Measurements from ENCODE around the gene MRPS6. TPM values are rescaled to one million over a fixed set of nuclear protein-coding genes. Genes with fewer than 3 reads are reported as not detected.

Gene MRPS6
- total and polyA plus RNA-seq, 10 of the 15 experiments (the other 5 are each of a cell fraction or from before 2014, with no cell fraction given), result 32.5 to 232 (median 90.3) TPM

DNA sequence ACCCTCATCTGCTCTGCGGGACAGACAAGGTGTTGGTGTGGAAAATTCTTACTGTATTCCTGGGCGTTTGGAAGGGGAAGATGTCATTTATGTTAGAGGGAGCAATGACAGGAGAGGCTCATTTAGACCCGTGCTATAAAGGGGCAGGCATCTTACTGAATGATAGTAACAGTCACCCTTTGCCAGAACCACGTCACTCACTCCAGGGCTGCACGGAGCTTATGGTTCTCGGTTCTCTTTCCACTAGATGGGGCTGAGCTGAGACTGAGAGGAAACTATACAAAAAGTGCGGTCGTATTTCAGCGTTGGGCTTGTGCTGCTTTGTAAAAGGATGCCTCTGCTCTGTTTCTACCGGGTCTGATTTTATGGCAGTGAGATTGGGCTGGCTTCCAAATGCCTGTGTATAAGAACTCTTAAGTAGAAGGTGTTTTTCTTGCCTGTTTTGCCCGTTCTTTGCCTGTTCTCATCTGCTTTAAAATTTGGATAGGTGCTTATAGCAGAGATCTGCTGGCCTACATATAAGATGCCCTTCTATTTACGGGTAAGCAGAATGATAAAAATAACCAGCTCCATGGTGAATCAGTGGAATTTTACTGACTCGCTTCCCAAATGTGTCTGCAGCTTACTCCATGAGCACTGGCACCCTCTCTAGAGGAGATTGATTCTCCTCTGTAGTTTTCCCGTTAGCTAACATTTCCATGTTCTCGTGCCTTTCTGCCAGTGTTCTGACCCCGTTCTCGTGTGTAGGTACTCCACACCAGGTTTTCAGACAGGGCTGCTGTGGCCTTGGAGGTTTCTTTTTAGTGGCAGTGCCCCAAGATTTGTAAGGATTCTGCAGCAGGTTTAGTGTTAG lies 55.9 kb downstream of the MRPS6 start:
- POLR2A ChIA-PET, result interaction anchor here (1.7 kb wide), 1 partner anchor 12 kb away, joined by 4 read pairs; no protein-coding TSS in a partner anchor
- Histone ChIP-seq H3K27ac (ENCODE audit: control insufficient read depth, insufficient read depth) (no peak overlapping the region), H3K4me3 (no peak overlapping the region), H3K36me3 (ENCODE audit: control insufficient read depth in 2 of 2, insufficient read depth in 2 of 2, low read length in 1 of 2) (peaks cover 7 to 41% of the 10 kb centered on the region in 2 experiments), H3K9me3 (replicated peaks; ENCODE audit: control insufficient read depth, insufficient read depth, low read length) (no peaks in the 10 kb centered on the region), H3K79me2 (ENCODE audit: control insufficient read depth, insufficient read depth, low read length) (no peaks in the 10 kb centered on the region; the same call in none of the 2 replicates), H3K4me2 (ENCODE audit: control insufficient read depth, insufficient read depth) (no peak overlapping the region), H3K27me3 (replicated peaks in 1 of 2; ENCODE audit: control insufficient read depth in 2 of 2, insufficient read depth in 2 of 2, low read length in 1 of 2) (no peaks in the 10 kb centered on the region), H3K9ac (ENCODE audit: control insufficient read depth, insufficient read depth, low read length) (no peak overlapping the region), H4K20me1 (ENCODE audit: control insufficient read depth, insufficient read depth) (no peaks in the 10 kb centered on the region; the same call in 1 of the 2 replicates), H3K4me1 (ENCODE audit: control insufficient read depth, insufficient read depth, low read length) (no peaks in the 10 kb centered on the region), H2AFZ (ENCODE audit: control insufficient read depth, low read depth, low read length) (no peak overlapping the region)
- SMC1A ChIA-PET (ENCODE audit: uncharacterized antibody, unreplicated experiment), result interaction anchor here (0.9 to 3.2 kb wide), 6 partner anchors 9 to 205 kb away, joined by 3 to 13 read pairs (median 4); no protein-coding TSS in a partner anchor
- FAIRE-seq (no peak), ATAC-seq (0 out of 3 replicates have a peak, but pooled peaks have one; percentile 19), DNase-seq (ENCODE audit: low read depth, low spot score) (no peak)
- in situ Hi-C loops (cut with MboI) (no loop called here), intact Hi-C loops (cut with micrococcal nuclease; ENCODE audit: unreplicated experiment) (no loop called here)
- no TSS peak for BruUV-seq (replicated peaks)
- WGBS (ENCODE audit: insufficient coverage, insufficient replicate concordance, low lambda C conversion rate, missing lambda C conversion rate), result 87% methylated on average over 17 of the region's 17 CpGs
- TF ChIP-seq ASH2L (IDR thresholded peaks at IDR 0.05; ENCODE audit: borderline replicate concordance, low read depth), result no peak
- TF ChIP-seq TCF7 (IDR thresholded peaks at IDR 0.05; ENCODE audit: borderline replicate concordance), result no peak
- TF ChIP-seq ZNF622 (IDR thresholded peaks at IDR 0.05), result no peak
- no peak for TF ChIP-seq MTA2 (IDR thresholded peaks at IDR 0.05; ENCODE audit: low read depth)
- no peak for TF ChIP-seq SREBF1 (IDR thresholded peaks at IDR 0.05; ENCODE audit: low read length)
- no peak for TF ChIP-seq FOXK2 (IDR thresholded peaks at IDR 0.05)
- TF ChIP-seq, protein P1, sequence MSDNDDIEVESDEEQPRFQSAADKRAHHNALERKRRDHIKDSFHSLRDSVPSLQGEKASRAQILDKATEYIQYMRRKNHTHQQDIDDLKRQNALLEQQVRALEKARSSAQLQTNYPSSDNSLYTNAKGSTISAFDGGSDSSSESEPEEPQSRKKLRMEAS (IDR thresholded peaks at IDR 0.05; ENCODE audit: low read depth, low read length), result no peak
- TF ChIP-seq, protein P2, sequence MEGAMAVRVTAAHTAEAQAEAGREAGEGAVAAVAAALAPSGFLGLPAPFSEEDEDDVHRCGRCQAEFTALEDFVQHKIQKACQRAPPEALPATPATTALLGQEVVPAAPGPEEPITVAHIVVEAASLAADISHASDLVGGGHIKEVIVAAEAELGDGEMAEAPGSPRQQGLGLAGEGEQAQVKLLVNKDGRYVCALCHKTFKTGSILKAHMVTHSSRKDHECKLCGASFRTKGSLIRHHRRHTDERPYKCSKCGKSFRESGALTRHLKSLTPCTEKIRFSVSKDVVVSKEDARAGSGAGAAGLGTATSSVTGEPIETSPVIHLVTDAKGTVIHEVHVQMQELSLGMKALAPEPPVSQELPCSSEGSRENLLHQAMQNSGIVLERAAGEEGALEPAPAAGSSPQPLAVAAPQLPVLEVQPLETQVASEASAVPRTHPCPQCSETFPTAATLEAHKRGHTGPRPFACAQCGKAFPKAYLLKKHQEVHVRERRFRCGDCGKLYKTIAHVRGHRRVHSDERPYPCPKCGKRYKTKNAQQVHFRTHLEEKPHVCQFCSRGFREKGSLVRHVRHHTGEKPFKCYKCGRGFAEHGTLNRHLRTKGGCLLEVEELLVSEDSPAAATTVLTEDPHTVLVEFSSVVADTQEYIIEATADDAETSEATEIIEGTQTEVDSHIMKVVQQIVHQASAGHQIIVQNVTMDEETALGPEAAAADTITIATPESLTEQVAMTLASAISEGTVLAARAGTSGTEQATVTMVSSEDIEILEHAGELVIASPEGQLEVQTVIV (IDR thresholded peaks at IDR 0.05; ENCODE audit: borderline replicate concordance, partially characterized antibody), result no peak
- TF ChIP-seq, protein P3, sequence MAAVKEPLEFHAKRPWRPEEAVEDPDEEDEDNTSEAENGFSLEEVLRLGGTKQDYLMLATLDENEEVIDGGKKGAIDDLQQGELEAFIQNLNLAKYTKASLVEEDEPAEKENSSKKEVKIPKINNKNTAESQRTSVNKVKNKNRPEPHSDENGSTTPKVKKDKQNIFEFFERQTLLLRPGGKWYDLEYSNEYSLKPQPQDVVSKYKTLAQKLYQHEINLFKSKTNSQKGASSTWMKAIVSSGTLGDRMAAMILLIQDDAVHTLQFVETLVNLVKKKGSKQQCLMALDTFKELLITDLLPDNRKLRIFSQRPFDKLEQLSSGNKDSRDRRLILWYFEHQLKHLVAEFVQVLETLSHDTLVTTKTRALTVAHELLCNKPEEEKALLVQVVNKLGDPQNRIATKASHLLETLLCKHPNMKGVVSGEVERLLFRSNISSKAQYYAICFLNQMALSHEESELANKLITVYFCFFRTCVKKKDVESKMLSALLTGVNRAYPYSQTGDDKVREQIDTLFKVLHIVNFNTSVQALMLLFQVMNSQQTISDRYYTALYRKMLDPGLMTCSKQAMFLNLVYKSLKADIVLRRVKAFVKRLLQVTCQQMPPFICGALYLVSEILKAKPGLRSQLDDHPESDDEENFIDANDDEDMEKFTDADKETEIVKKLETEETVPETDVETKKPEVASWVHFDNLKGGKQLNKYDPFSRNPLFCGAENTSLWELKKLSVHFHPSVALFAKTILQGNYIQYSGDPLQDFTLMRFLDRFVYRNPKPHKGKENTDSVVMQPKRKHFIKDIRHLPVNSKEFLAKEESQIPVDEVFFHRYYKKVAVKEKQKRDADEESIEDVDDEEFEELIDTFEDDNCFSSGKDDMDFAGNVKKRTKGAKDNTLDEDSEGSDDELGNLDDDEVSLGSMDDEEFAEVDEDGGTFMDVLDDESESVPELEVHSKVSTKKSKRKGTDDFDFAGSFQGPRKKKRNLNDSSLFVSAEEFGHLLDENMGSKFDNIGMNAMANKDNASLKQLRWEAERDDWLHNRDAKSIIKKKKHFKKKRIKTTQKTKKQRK (IDR thresholded peaks at IDR 0.05; ENCODE audit: low read depth, low read length), result no peak
- no peak for TF ChIP-seq MYB (IDR thresholded peaks at IDR 0.05; ENCODE audit: borderline replicate concordance, low read depth, low read length)
- no peak for TF ChIP-seq MEF2B (IDR thresholded peaks at IDR 0.05; ENCODE audit: partially characterized antibody, poor library complexity, severe bottlenecking)
- CTCF ChIA-PET, result interaction anchor here (0.6 to 2.5 kb wide), 3 partner anchors 9 to 176 kb away, joined by 3 to 9 read pairs (median 3); no protein-coding TSS in a partner anchor
- RAD21 ChIA-PET (ENCODE audit: unreplicated experiment), result no interaction called here

Measured in GM12878 (cell line).